Erythroblast (primary cell): Measurements from ENCODE around the gene RTP1.
A peak's percentile ranks its signal among the peaks of the same experiment; 100 is the strongest.
"Not testable (repeated sequence)": the region's sequence is repeated elsewhere in the genome, so short reads cannot be mapped to it uniquely, and the experiment has no call there.

Experiments
- DNase-seq, 2 experiments: peaks; one replicate each; lab custom pipeline; 2025; lab: John Stamatoyannopoulos, UW
- GATA1 ChIP-seq: IDR thresholded peaks from 2 replicates; pipeline ENCODE4 v1.6.1; 2011; ENCODE audit warnings: low read depth, mild to moderate bottlenecking, control low read depth, low read length, moderate library complexity
- POLR2A ChIP-seq: IDR thresholded peaks from 2 replicates; pipeline ENCODE4 v1.6.1; 2011; ENCODE audit warnings: mild to moderate bottlenecking, low read length

The RTP1 gene

GRCh38 chr3:187185759-187186158 lies 11.5 kb upstream of the RTP1 start:
- TF ChIP-seq GATA1: no peak
- no peak for DNase-seq

- TF ChIP-seq GATA1: no peak
- TF ChIP-seq POLR2A: no peak
- DNase-seq: no peak
Measured at GRCh38 chr3:187186375-187186774, 10.9 kb upstream of the RTP1 start.

GRCh38 chr3:187186801-187187421 lies 10.4 kb upstream of the RTP1 start:
- no peak for TF ChIP-seq POLR2A
- no peak for TF ChIP-seq GATA1
- DNase-seq: peak; percentile 6 to 26

GRCh38 chr3:187188931-187189330 lies 8.4 kb upstream of the RTP1 start:
- no peak for DNase-seq
- TF ChIP-seq POLR2A (no peak), GATA1 (no peak)

- TF ChIP-seq GATA1 (no peak), POLR2A (no peak)
- DNase-seq: no peak
Measured at GRCh38 chr3:187191271-187191670, 6.0 kb upstream of the RTP1 start.

GRCh38 chr3:187193181-187193580 lies 4.1 kb upstream of the RTP1 start:
- no peak for DNase-seq
- no peak for TF ChIP-seq POLR2A
- TF ChIP-seq GATA1: no peak

GRCh38 chr3:187196573-187197334 lies 532 bp upstream of the RTP1 start:
- TF ChIP-seq POLR2A (no peak), GATA1 (no peak)
- DNase-seq: no peak

GRCh38 chr3:187198490-187198889 lies 1.2 kb downstream of the RTP1 start:
- TF ChIP-seq GATA1: no peak
- no peak for TF ChIP-seq POLR2A
- no peak for DNase-seq

GRCh38 chr3:187199463-187200050 lies 2.3 kb downstream of the RTP1 start:
- not testable (repeated sequence) for DNase-seq

GRCh38 chr3:187205683-187206082 lies 8.4 kb downstream of the RTP1 start:
- TF ChIP-seq POLR2A (no peak), GATA1 (no peak)
- DNase-seq: no peak

- TF ChIP-seq GATA1 (no peak), POLR2A (no peak)
- DNase-seq: no peak
Measured at GRCh38 chr3:187207062-187207461, 9.8 kb downstream of the RTP1 start.

- DNase-seq: no peak
Measured at GRCh38 chr3:187207624-187208023, 10.3 kb downstream of the RTP1 start.

GRCh38 chr3:187208159-187208558 lies 10.9 kb downstream of the RTP1 start:
- TF ChIP-seq GATA1: no peak
- no peak for TF ChIP-seq POLR2A
- no peak for DNase-seq

More at GRCh38 chr3:187207624-187208023, 10.3 kb downstream of the RTP1 start:
- no peak for TF ChIP-seq POLR2A
- no peak for TF ChIP-seq GATA1

- TF ChIP-seq POLR2A: no peak
- no peak for DNase-seq
Measured at GRCh38 chr3:187209491-187209890, 12.2 kb downstream of the RTP1 start.

GRCh38 chr3:187210091-187210490 lies 12.8 kb downstream of the RTP1 start:
- DNase-seq: no peak
- TF ChIP-seq GATA1 (no peak), POLR2A (no peak)
